ENCODE data around the gene BCL2L2.

The BCL2L2 gene

GRCh38 chr14:23299986-23300686 is 6.5 kb upstream of the BCL2L2 start:
- no peak for FAIRE-seq

- no peak for FAIRE-seq
Measured at GRCh38 chr14:23300687-23301223, 5.9 kb upstream of the BCL2L2 start.

GRCh38 chr14:23301288-23301968 is 5.2 kb upstream of the BCL2L2 start:
- no peak for FAIRE-seq

GRCh38 chr14:23301969-23302289 is 4.7 kb upstream of the BCL2L2 start:
- no peak for FAIRE-seq

GRCh38 chr14:23302290-23303225 is 4.1 kb upstream of the BCL2L2 start, which contains the start of gene PPP1R3E:
Gene PPP1R3E (minus strand): TSS chr14:23302859. CDS start chr14:23302576, 283 bp downstream.
- FAIRE-seq = no peak

GRCh38 chr14:23307146-23307530 is 505 bp downstream of the BCL2L2 start:
- FAIRE-seq = no peak

GRCh38 chr14:23307687-23308644 is 1.3 kb downstream of the BCL2L2 start:
- no peak for FAIRE-seq

- FAIRE-seq = no peak
Measured at GRCh38 chr14:23308721-23309445, 2.2 kb downstream of the BCL2L2 start.

- FAIRE-seq = no peak
Measured at GRCh38 chr14:23310546-23310945, 3.9 kb downstream of the BCL2L2 start.

GRCh38 chr14:23316300-23316699 is 9.7 kb downstream of the BCL2L2 start:
- no peak for FAIRE-seq

GRCh38 chr14:23319746-23320583 is 13.3 kb downstream of the BCL2L2 start:
- no peak for FAIRE-seq

GRCh38 chr14:23320584-23321571 is 14.2 kb downstream of the BCL2L2 start, which contains the start of gene PABPN1:
Gene PABPN1 (plus strand): TSS chr14:23321457. CDS start chr14:23321470, 13 bp downstream.
- FAIRE-seq = peak; percentile 99

GRCh38 chr14:23321572-23322547 is 15.2 kb downstream of the BCL2L2 start:
- FAIRE-seq = no peak

- no peak for FAIRE-seq
Measured at GRCh38 chr14:23322568-23323517, 16.2 kb downstream of the BCL2L2 start.

- FAIRE-seq = no peak
Measured at GRCh38 chr14:23323838-23324454, 17.3 kb downstream of the BCL2L2 start.

GRCh38 chr14:23324455-23324846 is 17.8 kb downstream of the BCL2L2 start:
- FAIRE-seq = no peak

Data from A204.1 (cell line).